ENCODE results near the gene PGM5.
A peak's percentile ranks its signal among the peaks of the same experiment; 100 is the strongest.

PGM5 gene

GRCh38 chr9:68513385-68513784 is 157.0 kb downstream of the PGM5 start:
- TF ChIP-seq POLR2A (IDR thresholded peaks at IDR 0.05; ENCODE audit: extremely low read depth, insufficient read length) (no peak), CTCF (IDR thresholded peaks at IDR 0.05; ENCODE audit: low read depth, low read length) (no peak), MAX (IDR thresholded peaks at IDR 0.05; ENCODE audit: low read depth, low read length) (no peak), MYC (IDR thresholded peaks at IDR 0.05; ENCODE audit: low read depth, low read length) (no peak)
- no peak overlapping the region for H3K4me3 ChIP-seq (ENCODE audit: low read depth, low read length)
- no peak for DNase-seq (ENCODE audit: low read depth)

- TF ChIP-seq POLR2A (IDR thresholded peaks at IDR 0.05; ENCODE audit: extremely low read depth, insufficient read length) = no peak
- no peak for TF ChIP-seq CTCF (IDR thresholded peaks at IDR 0.05; ENCODE audit: low read depth, low read length)
- no peak for TF ChIP-seq MAX (IDR thresholded peaks at IDR 0.05; ENCODE audit: low read depth, low read length)
- no peak for TF ChIP-seq MYC (IDR thresholded peaks at IDR 0.05; ENCODE audit: low read depth, low read length)
- no peak for DNase-seq (ENCODE audit: low read depth)
- H3K4me3 ChIP-seq (ENCODE audit: low read depth, low read length) = no peak overlapping the region
Observed at GRCh38 chr9:68513981-68514380, 157.6 kb downstream of the PGM5 start.

- DNase-seq (ENCODE audit: low read depth) = no peak
- TF ChIP-seq MAX (IDR thresholded peaks at IDR 0.05; ENCODE audit: low read depth, low read length) = no peak
- TF ChIP-seq MYC (IDR thresholded peaks at IDR 0.05; ENCODE audit: low read depth, low read length) = no peak
- no peak for TF ChIP-seq CTCF (IDR thresholded peaks at IDR 0.05; ENCODE audit: low read depth, low read length)
- TF ChIP-seq POLR2A (IDR thresholded peaks at IDR 0.05; ENCODE audit: extremely low read depth, insufficient read length) = no peak
Observed at GRCh38 chr9:68515326-68516017, 159.1 kb downstream of the PGM5 start.

GRCh38 chr9:68522131-68522530 is 165.7 kb downstream of the PGM5 start:
- no peak overlapping the region for H3K4me3 ChIP-seq (ENCODE audit: low read depth, low read length)
- DNase-seq (ENCODE audit: low read depth) = peak; percentile 62
- no peak for TF ChIP-seq CTCF (IDR thresholded peaks at IDR 0.05; ENCODE audit: low read depth, low read length)
- no peak for TF ChIP-seq MYC (IDR thresholded peaks at IDR 0.05; ENCODE audit: low read depth, low read length)
- no peak for TF ChIP-seq POLR2A (IDR thresholded peaks at IDR 0.05; ENCODE audit: extremely low read depth, insufficient read length)
- no peak for TF ChIP-seq MAX (IDR thresholded peaks at IDR 0.05; ENCODE audit: low read depth, low read length)

More at GRCh38 chr9:68515326-68516017, 159.1 kb downstream of the PGM5 start:
- no peak overlapping the region for H3K4me3 ChIP-seq (ENCODE audit: low read depth, low read length)

GRCh38 chr9:68522954-68523353 is 166.5 kb downstream of the PGM5 start:
- H3K4me3 ChIP-seq (ENCODE audit: low read depth, low read length) = no peak overlapping the region
- TF ChIP-seq MAX (IDR thresholded peaks at IDR 0.05; ENCODE audit: low read depth, low read length) (no peak), CTCF (IDR thresholded peaks at IDR 0.05; ENCODE audit: low read depth, low read length) (no peak), MYC (IDR thresholded peaks at IDR 0.05; ENCODE audit: low read depth, low read length) (no peak)
- DNase-seq (ENCODE audit: low read depth) = no peak
